ENCODE measurements around the gene VANGL1.

The VANGL1 gene

GRCh38 chr1:115647047-115647446, 5.3 kb downstream of the VANGL1 start:
- DNase-seq = no peak

DNA sequence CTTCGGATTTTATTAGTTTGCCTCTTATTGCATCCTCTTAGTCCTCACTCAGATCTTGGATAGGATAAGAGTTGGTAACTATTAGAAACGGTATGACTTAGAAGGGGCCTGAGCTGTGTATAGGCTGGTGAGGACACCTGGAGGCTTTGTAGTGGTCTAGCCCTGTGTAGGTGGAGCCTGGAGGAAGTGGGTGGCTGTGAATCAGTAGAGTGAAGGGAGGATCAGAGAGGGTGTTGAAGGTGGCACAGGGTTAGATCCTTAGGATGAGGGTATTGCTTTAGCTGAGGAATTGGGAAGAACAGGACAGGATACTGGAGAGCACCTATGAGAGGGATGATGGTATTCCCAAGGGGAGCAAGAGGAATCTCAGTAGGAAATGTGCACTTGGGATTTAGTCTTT, 5.7 kb downstream of the VANGL1 start:
- no peak for DNase-seq

- DNase-seq = no peak
Measured at GRCh38 chr1:115647919-115648650, 6.3 kb downstream of the VANGL1 start.

GRCh38 chr1:115648717-115649691, 7.2 kb downstream of the VANGL1 start:
- DNase-seq = no peak

DNA sequence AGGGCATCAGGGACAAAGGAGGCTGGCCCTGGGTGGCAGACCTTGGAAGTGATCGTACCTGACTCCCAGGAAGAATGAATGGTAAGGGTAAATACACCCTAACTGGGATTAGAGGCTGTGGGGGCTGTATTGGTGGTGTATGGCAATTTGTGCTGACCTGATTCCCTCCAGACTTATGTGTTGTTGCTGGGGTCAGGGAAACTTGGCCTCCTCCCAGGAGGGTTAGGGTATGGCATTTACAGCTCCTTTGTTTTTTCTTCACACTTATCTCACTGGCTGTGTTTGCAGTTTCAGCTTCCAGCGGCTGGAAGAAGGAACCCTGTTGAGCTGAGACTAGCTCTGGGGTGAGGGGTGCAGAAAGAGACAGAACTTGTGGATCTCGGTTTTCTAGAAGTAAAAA, 8.2 kb downstream of the VANGL1 start:
- no peak for DNase-seq

GRCh38 chr1:115650961-115651360, 9.2 kb downstream of the VANGL1 start:
- DNase-seq = no peak

GRCh38 chr1:115651391-115651790, 9.6 kb downstream of the VANGL1 start:
- no peak for DNase-seq

- no peak for DNase-seq
Measured at GRCh38 chr1:115652236-115652788, 10.5 kb downstream of the VANGL1 start.

GRCh38 chr1:115654125-115654524, 12.4 kb downstream of the VANGL1 start:
- DNase-seq = no peak

GRCh38 chr1:115654663-115655305, 13.0 kb downstream of the VANGL1 start:
- DNase-seq = no peak

- no peak for DNase-seq
Measured at GRCh38 chr1:115655306-115655663, 13.5 kb downstream of the VANGL1 start.

DNA sequence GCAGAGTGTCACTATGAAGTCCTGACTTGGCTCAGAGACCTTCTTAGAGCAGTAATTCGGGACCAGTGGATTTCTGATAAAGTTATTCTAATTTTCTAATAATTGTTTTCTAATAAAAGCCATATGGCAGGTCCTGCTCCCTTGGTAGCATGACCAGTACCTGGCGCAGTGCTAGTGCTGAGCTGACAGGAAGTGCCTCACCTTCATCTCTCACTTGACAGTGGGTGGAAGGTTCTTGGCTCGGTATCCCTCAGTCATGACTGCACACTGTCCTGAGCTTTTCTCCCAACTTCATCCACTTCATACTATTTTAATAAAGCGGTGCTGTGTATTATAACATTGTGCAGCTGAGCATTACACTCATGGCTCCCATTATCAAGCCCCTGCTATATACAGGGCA, 14.1 kb downstream of the VANGL1 start:
- DNase-seq = no peak

GRCh38 chr1:115656461-115657077, 14.8 kb downstream of the VANGL1 start:
- no peak for DNase-seq

DNA sequence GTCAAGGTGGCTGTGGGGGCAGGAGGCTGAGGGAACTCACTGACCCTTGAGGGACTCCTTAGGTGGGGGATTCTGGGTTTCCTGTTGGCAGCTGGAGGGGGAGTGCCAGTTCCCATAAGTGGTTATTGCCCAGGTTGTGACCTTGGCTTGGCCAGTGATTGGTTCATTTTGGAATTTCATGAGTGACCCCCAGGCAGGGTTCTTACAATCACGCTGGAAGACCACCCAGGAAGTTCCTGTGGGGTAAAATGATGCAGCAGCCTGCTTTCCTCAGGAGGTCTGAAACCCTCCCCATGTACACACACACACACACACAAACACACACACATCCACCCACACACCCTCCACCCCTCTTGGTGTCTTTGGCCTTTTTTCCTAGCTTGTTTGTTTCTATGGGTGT, 16.9 kb downstream of the VANGL1 start:
- DNase-seq = no peak

DNA sequence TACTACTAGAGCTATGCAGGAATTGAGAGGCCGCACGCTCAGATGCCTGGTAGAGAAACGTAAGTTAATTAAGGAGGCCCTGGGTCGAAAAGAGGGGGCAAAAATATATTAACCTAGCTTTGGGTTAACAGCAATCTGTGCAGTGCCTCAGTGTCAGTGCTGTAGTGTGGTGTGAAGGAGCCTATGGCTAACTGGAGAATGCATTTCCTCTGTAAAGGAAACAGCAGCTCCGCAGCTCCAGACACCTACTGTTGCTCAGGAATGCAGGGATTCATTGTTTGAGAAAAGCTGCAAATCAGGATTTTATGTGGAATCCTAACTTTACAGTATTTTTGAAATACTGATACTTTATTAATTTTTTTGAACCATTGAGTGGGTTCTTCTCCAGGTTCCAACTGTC, 18.4 kb downstream of the VANGL1 start:
- no peak for DNase-seq

GRCh38 chr1:115661157-115661556, 19.4 kb downstream of the VANGL1 start:
- DNase-seq = no peak

DNA sequence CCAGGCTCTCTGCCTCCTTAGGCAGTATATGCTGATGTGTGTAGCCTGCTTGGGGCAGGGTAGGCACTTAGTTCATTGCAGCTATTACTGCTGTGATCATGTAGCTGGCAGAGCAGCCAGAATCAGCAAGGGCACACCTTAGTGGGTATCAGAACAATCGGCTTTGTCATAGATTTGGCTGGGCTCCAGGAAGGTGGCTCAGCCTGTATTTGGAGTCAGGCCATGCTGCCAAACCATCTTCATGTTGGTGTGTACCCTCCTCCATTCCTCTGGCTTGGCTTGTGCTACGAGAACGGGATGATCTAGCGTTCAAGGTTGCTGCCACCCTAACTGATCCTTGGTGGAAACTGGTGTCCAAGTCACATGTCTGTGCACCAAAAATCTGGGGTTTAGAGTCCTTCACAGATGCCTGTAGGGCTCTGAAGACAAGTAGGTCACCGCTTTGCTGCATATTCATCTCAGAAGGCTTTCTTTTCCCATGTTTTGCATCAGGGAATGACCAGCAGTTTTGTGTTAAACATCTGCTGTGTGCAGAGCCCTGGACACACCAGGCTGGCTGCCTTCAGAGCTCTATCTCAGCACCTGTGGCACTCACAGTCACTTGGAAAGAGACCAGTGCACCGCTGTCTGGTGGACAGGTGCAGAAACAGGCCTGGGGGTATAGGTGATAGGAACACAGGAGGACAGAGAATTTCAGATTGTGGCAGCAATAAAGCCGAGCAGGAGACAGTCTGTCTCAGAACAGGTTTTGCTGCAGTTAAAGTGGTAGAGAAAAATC, 23.7 kb downstream of the VANGL1 start:
- no peak for DNase-seq

- DNase-seq = no peak
Measured at GRCh38 chr1:115666206-115666605, 24.4 kb downstream of the VANGL1 start.

DNA sequence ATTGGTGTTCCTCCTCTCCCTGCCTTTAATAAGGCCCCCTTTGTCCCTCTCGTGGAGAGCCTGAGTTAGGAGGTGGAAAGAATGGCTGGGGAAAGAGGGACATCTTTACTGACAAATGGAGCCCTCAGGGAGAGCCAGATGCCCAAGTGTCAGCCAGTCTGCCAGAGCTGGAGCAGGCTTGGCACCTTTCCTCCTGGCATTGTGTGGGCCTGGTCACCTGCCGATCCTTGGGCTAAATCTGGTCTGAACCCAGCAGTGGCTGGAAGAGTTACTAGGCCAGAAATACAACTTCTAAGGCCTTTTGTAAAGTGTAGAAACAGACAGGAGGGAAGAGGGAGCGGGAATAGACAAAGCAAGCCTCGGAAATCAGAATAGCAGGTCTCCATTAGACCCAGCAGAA, 24.9 kb downstream of the VANGL1 start:
- DNase-seq = no peak

DNA sequence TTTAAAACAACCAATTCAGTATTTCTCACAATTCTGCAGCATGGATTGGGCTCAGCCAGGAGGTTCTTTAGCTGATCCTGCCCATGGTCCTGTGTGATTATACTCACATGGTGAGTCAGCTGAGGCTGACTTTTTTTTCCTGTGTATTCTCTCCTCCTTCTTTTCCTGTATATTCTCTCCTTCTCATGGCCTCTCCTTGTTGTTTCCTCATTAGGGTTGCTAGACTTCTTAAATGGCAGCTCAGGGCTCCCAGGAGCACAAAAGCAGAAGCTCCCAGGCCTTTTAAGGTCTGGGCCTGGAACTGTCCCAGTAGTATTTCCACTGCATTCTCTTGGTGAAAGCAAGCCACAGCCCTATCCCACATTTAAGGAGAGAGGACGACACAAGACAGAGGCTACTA, 26.8 kb downstream of the VANGL1 start:
- DNase-seq = peak; percentile 57

DNA sequence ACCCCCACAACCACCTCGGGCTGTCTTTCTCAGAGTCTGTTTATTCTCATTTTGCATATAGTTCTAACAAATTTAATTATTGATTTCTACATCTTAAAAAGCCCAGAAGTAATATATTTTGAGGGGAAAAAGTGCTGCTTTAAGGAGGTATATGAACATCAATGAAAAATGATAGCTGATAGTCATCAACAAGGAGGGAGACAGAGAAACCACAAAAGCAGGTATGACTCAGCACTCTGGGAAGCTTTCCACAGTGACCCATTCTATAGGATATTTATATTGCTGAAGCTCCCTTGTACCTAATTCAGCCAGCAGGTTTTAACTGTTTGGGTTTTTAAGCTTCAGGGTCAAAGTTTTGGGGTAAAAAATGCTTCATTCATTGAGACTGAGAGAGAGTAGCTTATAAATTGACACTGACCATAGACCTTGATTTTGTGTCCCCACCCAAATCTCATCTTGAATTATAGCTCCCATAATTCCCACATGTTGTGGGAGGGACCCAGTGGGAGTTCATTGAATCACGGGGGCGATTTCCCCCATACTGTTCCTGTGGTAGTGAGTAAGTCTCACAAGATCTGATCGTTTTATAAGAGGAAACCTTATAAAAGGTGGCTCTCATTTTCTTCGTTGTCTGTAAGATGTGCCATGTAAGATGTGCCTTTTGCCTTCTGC, 27.4 kb downstream of the VANGL1 start:
- DNase-seq = peak; percentile 37

GRCh38 chr1:115669886-115670285, 28.1 kb downstream of the VANGL1 start:
- DNase-seq = no peak

All from GF-D8 (cell line).